Mucosa of descending colon (tissue), 3 donors: ENCODE data around the gene GTF2B. TPM values are rescaled to one million over a fixed set of nuclear protein-coding genes. Genes with fewer than 3 reads are reported as not detected.
"Not testable (repeated sequence)": the region's sequence is repeated elsewhere in the genome, so short reads cannot be mapped to it uniquely, and the experiment has no call there.

Experiments used
- ATAC-seq: fragments of 200-7000 bp; cut with Tn5 transposase; one replicate; pipeline ENCODE4 v1.9.1; 2020; ENCODE audit warnings: mild to moderate bottlenecking, moderate library complexity
- DNase-seq, 3 donors: peaks; one replicate each; pipeline ENCODE4 v3.0.0-alpha.2; 2020
- H3K36me3 ChIP-seq: fragments of 200-600 bp; one replicate; pipeline ENCODE4 v1.8.0; 2021; ENCODE audit warnings: low read depth, mild to moderate bottlenecking
- H3K4me1 ChIP-seq: fragments of 200-600 bp; one replicate; pipeline ENCODE4 v1.8.0; 2021; ENCODE audit warnings: low read depth, mild to moderate bottlenecking
- H3K4me3 ChIP-seq: fragments of 200-600 bp; one replicate; pipeline ENCODE4 v1.8.0; 2021; ENCODE audit warnings: mild to moderate bottlenecking
- H3K9me3 ChIP-seq: fragments of 200-600 bp; one replicate; pipeline ENCODE4 v1.8.0; 2021; ENCODE audit warnings: mild to moderate bottlenecking
- CTCF ChIP-seq: fragments of 200-600 bp; IDR thresholded peaks from one replicate; pipeline ENCODE4 v1.8.0; 2022; ENCODE audit warnings: antibody characterized with exemption, mild to moderate bottlenecking
- intact Hi-C, 2 donors: fragments of 100-400 bp; cut with DNase I in 1 of 2; cut with micrococcal nuclease in 1 of 2; formaldehyde crosslinking; loops; one replicate each; pipeline versions ENCODE4 v1.11.0 to v1.11.1; 2022; cut with DNase I, micrococcal nuclease
- total RNA-seq, 3 donors: library from RNA; stranded (reverse); fragmentation: NEBNext Ultra II Directional in 2 of 3; extraction: Animal tissue kit (Norgen Biotek cat#: 25700) in 2 of 3; gene quantifications; one replicate each; pipeline versions ENCODE4 v1.2.1 to v1.2.4, GENCODE V29; 2021 to 2023
- donor health status: DM: no; HTN: no; CAD: no; lungs with moderate emphysema.
- donor health status: DM: no; HTN: no; CAD: no.
- donor health status: DM: no; HTN: yes; CAD: no.

GTF2B gene
- total RNA-seq, 3 donors from 2014 or later = 25.0 to 27.8 (median 27.3) TPM

GRCh38 chr1:88891951-88892340 is 579 bp upstream of the GTF2B start:
- peaks cover 9% of the 10 kb centered on the region for H3K4me1 ChIP-seq
- TF ChIP-seq CTCF = no peak
- peak overlapping the region; percentile 83 for H3K4me3 ChIP-seq
- intact Hi-C loops = no loop called here
- H3K36me3 ChIP-seq = no peaks in the 10 kb centered on the region
- ATAC-seq = peak; percentile 18
- DNase-seq = no peak
- H3K9me3 ChIP-seq = no peaks in the 10 kb centered on the region

GRCh38 chr1:88890791-88891317 is 513 bp downstream of the GTF2B start:
- Histone ChIP-seq H3K4me3 (peak overlapping the region; percentile 83), H3K36me3 (no peaks in the 10 kb centered on the region), H3K4me1 (peaks cover 9% of the 10 kb centered on the region), H3K9me3 (no peaks in the 10 kb centered on the region)
- ATAC-seq (peak; percentile 50), DNase-seq (peak in 2 of 3 donors; percentile 35 to 53)
- no peak for TF ChIP-seq CTCF
- intact Hi-C loops = no loop called here

- intact Hi-C loops = no loop called here
- ATAC-seq = no peak
- peaks cover 9% of the 10 kb centered on the region for H3K4me1 ChIP-seq
- DNase-seq = no peak
- no peak for TF ChIP-seq CTCF
- H3K4me3 ChIP-seq = no peak overlapping the region
- H3K9me3 ChIP-seq = no peaks in the 10 kb centered on the region
- no peaks in the 10 kb centered on the region for H3K36me3 ChIP-seq
Measured at GRCh38 chr1:88890131-88890530, 1.2 kb downstream of the GTF2B start.

GRCh38 chr1:88888750-88889149 is 2.6 kb downstream of the GTF2B start:
- Histone ChIP-seq H3K36me3 (no peaks in the 10 kb centered on the region), H3K4me1 (peaks cover 9% of the 10 kb centered on the region), H3K9me3 (no peaks in the 10 kb centered on the region), H3K4me3 (no peak overlapping the region)
- TF ChIP-seq CTCF = no peak
- DNase-seq (no peak), ATAC-seq (no peak)
- intact Hi-C loops = no loop called here

GRCh38 chr1:88885933-88886332 is 5.4 kb downstream of the GTF2B start:
- intact Hi-C loops = no loop called here
- Histone ChIP-seq H3K4me3 (no peak overlapping the region), H3K9me3 (no peaks in the 10 kb centered on the region), H3K4me1 (peaks cover 9% of the 10 kb centered on the region), H3K36me3 (no peaks in the 10 kb centered on the region)
- no peak for ATAC-seq
- no peak for DNase-seq
- TF ChIP-seq CTCF = no peak

GRCh38 chr1:88883156-88883555 is 8.2 kb downstream of the GTF2B start:
- ATAC-seq (no peak), DNase-seq (no peak)
- intact Hi-C loops = no loop called here
- Histone ChIP-seq H3K9me3 (no peaks in the 10 kb centered on the region), H3K36me3 (no peaks in the 10 kb centered on the region), H3K4me3 (no peak overlapping the region), H3K4me1 (no peaks in the 10 kb centered on the region)
- TF ChIP-seq CTCF = no peak

- DNase-seq, H3K9me3 ChIP-seq, H3K4me1 ChIP-seq, H3K36me3 ChIP-seq, H3K4me3 ChIP-seq, ATAC-seq, intact Hi-C loops: not testable (repeated sequence)
Measured at GRCh38 chr1:88880717-88881116, 10.7 kb downstream of the GTF2B start.
